GM12801 (cell line): ENCODE results near the gene CLEC12A.

Experiments
- CTCF ChIP-seq: IDR thresholded peaks from one replicate; pipeline ENCODE4 v1.5.1; 2011; ENCODE audit warnings: control low read depth; ENCODE audit not compliant: insufficient read length; ENCODE audit errors: extremely low read depth

Gene CLEC12A

GRCh38 chr12:9973949-9974348 is 2.7 kb downstream of the CLEC12A start:
- no peak for TF ChIP-seq CTCF

GRCh38 chr12:9975614-9976013 is 4.4 kb downstream of the CLEC12A start:
- no peak for TF ChIP-seq CTCF

- TF ChIP-seq CTCF: no peak
Observed at GRCh38 chr12:9977916-9978315, 6.7 kb downstream of the CLEC12A start.

- no peak for TF ChIP-seq CTCF
Observed at GRCh38 chr12:9980126-9980525, 8.9 kb downstream of the CLEC12A start.

GRCh38 chr12:9991876-9992275 is 20.7 kb downstream of the CLEC12A start:
- TF ChIP-seq CTCF: no peak

GRCh38 chr12:9992296-9992695 is 21.1 kb downstream of the CLEC12A start:
- no peak for TF ChIP-seq CTCF

GRCh38 chr12:9999016-9999415 is 27.8 kb downstream of the CLEC12A start, which contains the start of gene CLEC1B:
TSS of gene CLEC1B (minus strand) at chr12:9999121. CDS start at chr12:9999100, 21 bp downstream.
- TF ChIP-seq CTCF: no peak
